Hematopoietic multipotent progenitor cell treated with erythropoietin and hydrocortisone succinate and interleukin-3 and kit ligand, for 8 days (in vitro differentiated cells): ENCODE results near the gene ZFPM1.
A peak's percentile ranks its signal among the peaks of the same experiment; 100 is the strongest.
"Not testable (repeated sequence)": the region's sequence is repeated elsewhere in the genome, so short reads cannot be mapped to it uniquely, and the experiment has no call there.

Source experiments
- DNase-seq: peaks from one replicate; pipeline ENCODE4 v3.0.0-alpha.2; 2015

ZFPM1 gene

GRCh38 chr16:88467541-88467944 is 14.5 kb downstream of the ZFPM1 start:
- DNase-seq, result peak; percentile 69

GRCh38 chr16:88468275-88469129 is 15.4 kb downstream of the ZFPM1 start:
- DNase-seq, result peak; percentile 92

GRCh38 chr16:88469615-88470395 is 16.7 kb downstream of the ZFPM1 start:
- DNase-seq, result no peak

GRCh38 chr16:88470396-88470680 is 17.3 kb downstream of the ZFPM1 start:
- DNase-seq, result not testable (repeated sequence)

GRCh38 chr16:88470696-88471095 is 17.6 kb downstream of the ZFPM1 start:
- not testable (repeated sequence) for DNase-seq

- DNase-seq, result no peak
Observed at GRCh38 chr16:88471115-88471514, 18.0 kb downstream of the ZFPM1 start.

GRCh38 chr16:88471575-88471974 is 18.5 kb downstream of the ZFPM1 start:
- DNase-seq, result no peak

- DNase-seq, result no peak
Observed at GRCh38 chr16:88472069-88472468, 19.0 kb downstream of the ZFPM1 start.

- DNase-seq, result peak; percentile 55
Observed at GRCh38 chr16:88472637-88473205, 19.6 kb downstream of the ZFPM1 start.

GRCh38 chr16:88473666-88474534 is 20.8 kb downstream of the ZFPM1 start:
- peak; percentile 87 for DNase-seq

- no peak for DNase-seq
Observed at GRCh38 chr16:88475037-88475436, 22.0 kb downstream of the ZFPM1 start.

- DNase-seq, result no peak
Observed at GRCh38 chr16:88476203-88476602, 23.1 kb downstream of the ZFPM1 start.

GRCh38 chr16:88476817-88477397 is 23.8 kb downstream of the ZFPM1 start:
- no peak for DNase-seq

GRCh38 chr16:88477631-88478519 is 24.8 kb downstream of the ZFPM1 start:
- peak; percentile 74 for DNase-seq

GRCh38 chr16:88478889-88479792 is 26.1 kb downstream of the ZFPM1 start:
- DNase-seq, result no peak

- no peak for DNase-seq
Observed at GRCh38 chr16:88479793-88480760, 27.0 kb downstream of the ZFPM1 start.

- DNase-seq, result no peak
Observed at GRCh38 chr16:88480829-88481228, 27.7 kb downstream of the ZFPM1 start.

- no peak for DNase-seq
Observed at GRCh38 chr16:88481851-88482250, 28.8 kb downstream of the ZFPM1 start.
